AG10803 (cell line): ENCODE results near the gene STAP2.

Experiments used
- DNase-seq: peaks from one replicate; pipeline ENCODE4 v3.0.0; 2010; ENCODE audit warnings: low read depth
- H3K4me3 ChIP-seq: 2 replicates; pipeline ENCODE4 v1.5.1; 2011; ENCODE audit warnings: mild to moderate bottlenecking, low read length, control low read depth
- CTCF ChIP-seq: conservative IDR thresholded peaks from 2 replicates; pipeline ENCODE4 v1.5.1; 2011; ENCODE audit warnings: mild to moderate bottlenecking, low read length, control low read depth, inconsistent platforms

Gene STAP2

GRCh38 chr19:4322942-4323665 lies 15.5 kb downstream of the STAP2 start:
- TF ChIP-seq CTCF, result no peak
- H3K4me3 ChIP-seq, result no peak overlapping the region
- no peak for DNase-seq

DNA sequence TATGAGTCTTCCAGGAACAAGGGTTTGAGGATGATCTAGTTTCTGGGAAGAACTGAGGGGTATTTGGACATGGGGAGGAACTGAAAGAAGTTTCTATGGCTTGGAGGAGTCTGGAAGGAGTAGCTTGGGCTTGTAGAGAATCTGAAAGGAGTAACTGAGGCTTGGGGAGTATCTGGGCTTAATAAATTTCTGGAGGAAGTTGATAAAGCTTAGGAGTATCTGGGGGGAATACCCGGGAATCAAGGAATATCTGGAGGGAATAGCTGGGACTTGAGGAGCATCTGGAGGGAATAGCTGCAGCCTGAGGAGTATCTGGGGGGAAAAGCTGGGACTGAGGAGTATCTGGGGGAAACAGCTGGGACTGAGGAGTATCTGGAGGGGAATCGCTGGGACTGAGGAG lies 18.2 kb downstream of the STAP2 start:
- no peak for TF ChIP-seq CTCF
- no peak for DNase-seq
- H3K4me3 ChIP-seq, result no peak overlapping the region

- no peak for DNase-seq
- H3K4me3 ChIP-seq, result no peak overlapping the region
- no peak for TF ChIP-seq CTCF
Observed at GRCh38 chr19:4319067-4319718, 19.4 kb downstream of the STAP2 start.

DNA sequence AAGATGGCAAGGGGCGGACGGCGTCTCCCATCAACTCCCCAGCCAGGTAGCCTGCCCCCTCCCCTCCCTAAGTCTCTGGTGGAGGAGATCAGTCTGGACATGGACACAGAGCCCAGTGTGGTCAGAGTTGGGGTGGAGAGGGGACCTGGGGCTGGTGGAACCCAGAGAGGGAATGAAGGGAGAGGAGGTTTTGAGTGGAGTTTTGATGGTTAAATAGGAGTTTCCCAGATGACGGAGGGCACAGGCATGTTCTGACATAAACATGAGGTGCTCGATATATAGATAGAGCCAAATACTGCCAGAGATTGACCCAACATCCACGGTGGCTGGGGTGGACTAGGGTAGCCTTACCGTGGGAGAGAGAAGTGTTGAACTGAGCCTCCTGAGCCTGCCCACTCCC lies 20.2 kb downstream of the STAP2 start:
- no peak overlapping the region for H3K4me3 ChIP-seq
- TF ChIP-seq CTCF, result no peak
- no peak for DNase-seq

GRCh38 chr19:4316956-4317355 lies 21.7 kb downstream of the STAP2 start:
- no peak for DNase-seq
- no peak overlapping the region for H3K4me3 ChIP-seq
- no peak for TF ChIP-seq CTCF

DNA sequence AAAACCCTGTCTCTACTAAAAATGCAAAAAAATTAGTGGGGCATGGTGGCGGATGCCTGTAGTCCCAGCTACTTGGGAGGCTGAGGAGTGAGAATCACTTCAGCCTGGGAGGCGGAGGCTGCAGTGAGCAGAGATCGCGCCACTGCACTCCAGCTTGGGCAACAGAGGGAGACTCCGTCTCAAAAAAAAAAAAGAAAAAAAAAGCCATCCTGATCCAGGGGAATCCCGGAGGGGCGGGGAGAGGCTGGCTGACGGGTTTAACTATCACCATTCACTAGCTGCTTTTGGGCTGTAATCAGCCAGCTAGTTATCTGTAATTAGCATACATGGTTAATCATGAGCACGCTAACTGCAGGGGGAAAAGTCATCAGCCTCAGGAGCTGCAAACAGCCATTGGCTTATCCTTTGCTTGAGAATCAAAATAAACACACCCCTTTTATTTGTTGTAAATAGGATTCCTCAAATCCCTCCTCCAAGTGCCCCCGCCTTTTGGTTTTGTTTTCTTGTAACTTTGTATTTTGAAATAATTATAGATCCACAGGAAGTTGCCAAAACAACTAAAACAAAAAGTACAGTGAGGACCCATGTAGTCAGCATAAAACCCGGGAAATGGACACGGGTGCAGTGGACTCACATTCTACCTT lies 24.7 kb downstream of the STAP2 start:
- no peak for TF ChIP-seq CTCF
- no peak for DNase-seq
- no peak overlapping the region for H3K4me3 ChIP-seq
